Stimulated activated CD4-positive, alpha-beta T cell treated with anti-CD3 and anti-CD28 coated beads, Interleukin-15, amount 100 ng/mL, for 1 hour (primary cell): ENCODE results near the gene TENT5C.

Source experiments
- DNase-seq, 2 donors: peaks; one replicate each; pipeline ENCODE4 v3.0.0-alpha.2; 2020; ENCODE audit warnings: low read depth in 1 of 2, low spot score in 1 of 2

Gene TENT5C

GRCh38 chr1:117591252-117591651, 14.6 kb upstream of the TENT5C start:
- DNase-seq, result no peak

- DNase-seq, result no peak
These were observed 13.7 kb upstream of the TENT5C start for GRCh38 chr1:117592155-117592554.

- DNase-seq, result no peak
These were observed 11.4 kb upstream of the TENT5C start for GRCh38 chr1:117594261-117594990.

GRCh38 chr1:117596023-117596720, 9.7 kb upstream of the TENT5C start:
- DNase-seq, result no peak

GRCh38 chr1:117598489-117598888, 7.4 kb upstream of the TENT5C start:
- DNase-seq, result no peak

GRCh38 chr1:117599286-117600221, 6.3 kb upstream of the TENT5C start:
- no peak for DNase-seq

GRCh38 chr1:117600325-117600943, 5.4 kb upstream of the TENT5C start:
- DNase-seq, result no peak

GRCh38 chr1:117600966-117601365, 4.9 kb upstream of the TENT5C start:
- DNase-seq, result no peak

GRCh38 chr1:117602862-117603261, 3.0 kb upstream of the TENT5C start:
- DNase-seq, result no peak

- no peak for DNase-seq
These were observed 579 bp upstream of the TENT5C start for GRCh38 chr1:117605164-117605773.

GRCh38 chr1:117606649-117607430, 992 bp downstream of the TENT5C start:
- peak; percentile 5 to 14 for DNase-seq

- peak in 1 of 2 donors; percentile 25 for DNase-seq
These were observed 1.6 kb downstream of the TENT5C start for GRCh38 chr1:117607471-117607870.

- DNase-seq, result no peak
These were observed 2.3 kb downstream of the TENT5C start for GRCh38 chr1:117608115-117608615.

- DNase-seq, result no peak
These were observed 2.9 kb downstream of the TENT5C start for GRCh38 chr1:117608758-117609157.

GRCh38 chr1:117609471-117609911, 3.6 kb downstream of the TENT5C start:
- no peak for DNase-seq

- DNase-seq, result no peak
These were observed 4.2 kb downstream of the TENT5C start for GRCh38 chr1:117610036-117610435.

GRCh38 chr1:117611121-117611601, 5.3 kb downstream of the TENT5C start:
- no peak for DNase-seq

GRCh38 chr1:117611894-117612483, 6.1 kb downstream of the TENT5C start:
- DNase-seq, result no peak
